Colon (tissue), 2 donors: ENCODE results near the gene NT5C1B.

Experiments
- FAIRE-seq: peaks from 2 replicates; lab custom pipeline; 2012; peaks lifted over from hg19 to GRCh38; lab: Jason Lieb, UNC
- donor health status: control.
- donor health status: control.

Gene NT5C1B

GRCh38 chr2:18514526-18515461 lies 74.6 kb downstream of the NT5C1B start:
- FAIRE-seq: no peak
